HepG2 (cell line): Measurements from ENCODE around the gene BMPR2. TPM values are rescaled to one million over a fixed set of nuclear protein-coding genes. Genes with fewer than 3 reads are reported as not detected.

ENCODE experiments used
- BRCA1 ChIP-seq: sonication (generic); formaldehyde crosslinking; IDR thresholded peaks from 2 replicates; pipeline ENCODE4 v1.4.0; 2020; ENCODE audit warnings: missing genetic modification reagents
- CBX2 ChIP-seq, 2 experiments: fragments of 200-600 bp in 1 of 2; sonication (generic); formaldehyde crosslinking in 1 of 2; IDR thresholded peaks; 2 replicates each; pipeline versions ENCODE4 v1.7.0 to v1.8.1; 2018 to 2022; ENCODE audit warnings: low read depth in 2 of 2, low read length in 1 of 2, mild to moderate bottlenecking in 1 of 2, missing genetic modification reagents in 1 of 2
- DNMT3B ChIP-seq: conservative IDR thresholded peaks from 2 replicates; pipeline ENCODE4 v1.6.1; 2016; ENCODE audit warnings: missing biosample characterization, control low read depth
- HDAC6 ChIP-seq: fragments of 200-600 bp; sonication (generic); IDR thresholded peaks from 2 replicates; pipeline ENCODE4 v1.7.0; 2017; ENCODE audit warnings: mild to moderate bottlenecking, antibody characterized with exemption, low read length, low read depth
- MED13 ChIP-seq: sonication (generic); formaldehyde crosslinking; IDR thresholded peaks from 2 replicates; pipeline ENCODE4 v1.5.0; 2020; ENCODE audit warnings: missing genetic modification reagents
- MIER3 ChIP-seq: IDR thresholded peaks from 2 replicates; pipeline ENCODE4 v1.6.1; 2016; ENCODE audit warnings: missing compliant biosample characterization, borderline replicate concordance
- NFE2 ChIP-seq: sonication (generic); formaldehyde crosslinking; IDR thresholded peaks from 2 replicates; pipeline ENCODE4 v1.4.0; 2020; ENCODE audit warnings: missing genetic modification reagents
- NKX3-1 ChIP-seq: sonication (generic); formaldehyde crosslinking; IDR thresholded peaks from 2 replicates; pipeline ENCODE4 v1.5.0; 2020; ENCODE audit warnings: missing genetic modification reagents
- PTBP1 ChIP-seq: fragments of 200-400 bp; formaldehyde crosslinking; IDR thresholded peaks from 2 replicates; pipeline ENCODE4 v1.6.1; 2018; ENCODE audit warnings: low read length, low read depth; ENCODE audit not compliant: poor library complexity, severe bottlenecking
- SYNCRIP ChIP-seq: fragments of 200-400 bp; formaldehyde crosslinking; IDR thresholded peaks from 2 replicates; pipeline ENCODE4 v1.6.1; 2018; ENCODE audit warnings: mild to moderate bottlenecking, low read depth, low read length; ENCODE audit not compliant: insufficient read depth
- TFDP2 ChIP-seq: sonication (generic); formaldehyde crosslinking; IDR thresholded peaks from 2 replicates; pipeline ENCODE4 v1.4.0; 2020; ENCODE audit warnings: missing genetic modification reagents
- ZBTB20 ChIP-seq: sonication (generic); formaldehyde crosslinking; IDR thresholded peaks from 2 replicates; pipeline ENCODE4 v1.8.1; 2023; ENCODE audit warnings: missing genetic modification reagents, low read depth, mild to moderate bottlenecking, borderline replicate concordance
- ZFYVE20 ChIP-seq: sonication (generic); formaldehyde crosslinking; IDR thresholded peaks from 2 replicates; pipeline ENCODE4 v1.8.0; 2023; ENCODE audit warnings: low read depth, mild to moderate bottlenecking, moderate library complexity, missing genetic modification reagents, borderline replicate concordance
- ZNF121 ChIP-seq: sonication (generic); formaldehyde crosslinking; IDR thresholded peaks from 2 replicates; pipeline ENCODE4 v1.5.0; 2020; ENCODE audit warnings: mild to moderate bottlenecking, missing genetic modification reagents
- ZNF567 ChIP-seq: sonication (generic); formaldehyde crosslinking; IDR thresholded peaks from 2 replicates; pipeline ENCODE4 v1.8.1; 2023; ENCODE audit warnings: mild to moderate bottlenecking, missing genetic modification reagents, borderline replicate concordance
- ZNF841 ChIP-seq: sonication (generic); formaldehyde crosslinking; IDR thresholded peaks from 2 replicates; pipeline ENCODE4 v1.8.1; 2023; ENCODE audit warnings: missing genetic modification reagents, borderline replicate concordance
- polyA plus RNA-seq, 8 experiments: library from polyadenylated mRNA; depleted of rRNA in 3 of 8; stranded (reverse) in 7 of 8; unstranded in 1 of 8; fragments of >200 nt; fragmentation: Illumina TruSeq in 4 of 8; extraction: Trizol in 4 of 8; gene quantifications; 2 replicates each; pipeline versions ENCODE4 v1.2.1 to v1.2.3, GENCODE V29; 2011 to 2016; ENCODE audit warnings: low read depth in 4 of 8, missing spikeins in 1 of 8, mixed read lengths in 1 of 8; ENCODE audit not compliant: insufficient read depth in 1 of 8
- total RNA-seq, 5 experiments: library from RNA; depleted of rRNA; stranded (reverse); fragments of >200 nt; fragmentation: Illumina TruSeq; extraction: Trizol; gene quantifications; 2 replicates each; pipeline ENCODE4 v1.2.3, GENCODE V29; 2016; ENCODE audit warnings: low read depth in 1 of 5
- TF ChIP-seq, protein P1 (sequence below): fragments of 450-650 bp; IDR thresholded peaks from 2 replicates; pipeline ENCODE4 v1.6.1; 2017
- TF ChIP-seq, protein P2 (sequence below): sonication (generic); formaldehyde crosslinking; IDR thresholded peaks from 2 replicates; pipeline ENCODE4 v1.4.0; 2020; ENCODE audit warnings: missing genetic modification reagents
- TF ChIP-seq, protein P3 (sequence below): sonication (generic); formaldehyde crosslinking; IDR thresholded peaks from 2 replicates; pipeline ENCODE4 v1.4.0; 2020; ENCODE audit warnings: missing genetic modification reagents, borderline replicate concordance

Gene BMPR2
- total and polyA plus RNA-seq, 2 of the 13 experiments (the other 11 are each of a cell fraction or from before 2014, with no cell fraction given) = 5.5 to 10.3 TPM

DNA sequence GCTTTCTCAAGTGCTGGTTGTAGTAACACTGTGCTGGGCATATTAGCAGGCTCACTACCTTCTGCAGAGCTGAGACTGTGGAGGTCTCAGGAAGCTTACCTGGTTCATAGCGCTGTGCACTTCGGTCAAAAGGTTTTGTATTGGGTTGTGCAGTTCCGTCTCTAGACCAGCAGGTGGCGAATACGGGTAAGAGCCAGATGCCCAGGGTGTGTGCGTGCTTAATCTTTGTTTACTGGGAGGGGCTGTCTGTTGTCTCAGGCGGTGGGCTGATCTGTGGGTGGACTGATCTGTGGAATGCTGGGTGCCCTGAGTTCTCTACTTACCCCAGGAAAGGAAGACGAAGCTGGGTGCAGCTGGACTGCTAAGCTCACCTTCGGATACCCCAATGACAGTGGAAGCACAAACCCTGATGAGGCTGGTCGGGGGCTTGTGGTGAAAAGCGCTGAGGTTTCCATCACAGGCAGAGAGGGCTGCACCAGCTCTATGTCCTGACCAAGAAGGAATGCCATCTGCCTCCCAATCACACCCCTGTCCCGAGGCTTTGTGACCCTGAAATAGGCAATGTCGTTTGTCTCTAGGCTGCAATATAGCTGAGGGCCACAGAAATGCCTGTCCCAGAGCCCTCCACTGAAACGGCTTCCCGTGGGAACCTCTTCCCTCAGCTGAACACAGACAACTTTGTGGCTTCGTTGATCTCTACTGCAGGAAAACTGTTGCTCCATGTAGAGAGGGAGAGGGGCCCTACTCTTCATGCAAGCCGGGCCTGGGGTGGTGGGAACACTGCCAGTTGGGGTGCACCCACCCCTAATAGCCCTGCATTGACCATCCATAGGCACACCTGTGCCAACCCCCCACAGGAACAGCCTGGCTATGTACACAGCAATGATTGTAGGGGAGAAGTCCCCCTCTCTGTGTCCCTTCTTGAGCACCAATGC is 212.8 kb downstream of the BMPR2 start (continued):
- TF ChIP-seq, protein P1, sequence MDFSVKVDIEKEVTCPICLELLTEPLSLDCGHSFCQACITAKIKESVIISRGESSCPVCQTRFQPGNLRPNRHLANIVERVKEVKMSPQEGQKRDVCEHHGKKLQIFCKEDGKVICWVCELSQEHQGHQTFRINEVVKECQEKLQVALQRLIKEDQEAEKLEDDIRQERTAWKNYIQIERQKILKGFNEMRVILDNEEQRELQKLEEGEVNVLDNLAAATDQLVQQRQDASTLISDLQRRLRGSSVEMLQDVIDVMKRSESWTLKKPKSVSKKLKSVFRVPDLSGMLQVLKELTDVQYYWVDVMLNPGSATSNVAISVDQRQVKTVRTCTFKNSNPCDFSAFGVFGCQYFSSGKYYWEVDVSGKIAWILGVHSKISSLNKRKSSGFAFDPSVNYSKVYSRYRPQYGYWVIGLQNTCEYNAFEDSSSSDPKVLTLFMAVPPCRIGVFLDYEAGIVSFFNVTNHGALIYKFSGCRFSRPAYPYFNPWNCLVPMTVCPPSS = no peak
- peak; percentile 80; the same call in 1 of the 2 replicates for TF ChIP-seq DNMT3B (CRISPR knock-in tag)
- no peak for TF ChIP-seq HDAC6
- no peak for TF ChIP-seq SYNCRIP
- TF ChIP-seq ZNF841 = no peak
- peak; percentile 79; the same call in 1 of the 2 replicates for TF ChIP-seq ZNF567
- TF ChIP-seq CBX2 (IDR thresholded peaks at IDR 0.05; ENCODE audit: low read depth, low read length) = no peak
- TF ChIP-seq CBX2 (CRISPR knock-in tag; IDR thresholded peaks at IDR 0.05; ENCODE audit: low read depth) = no peak
- peak; percentile 54; the same call in 1 of the 2 replicates for TF ChIP-seq MIER3
- no peak for TF ChIP-seq BRCA1
- TF ChIP-seq ZNF121 (CRISPR knock-in tag) = no peak
- no peak for TF ChIP-seq NFE2 (CRISPR knock-in tag)
- peak; percentile 51; the same call in 1 of the 2 replicates for TF ChIP-seq TFDP2 (CRISPR knock-in tag)
- no peak for TF ChIP-seq NKX3-1
- TF ChIP-seq, protein P2, sequence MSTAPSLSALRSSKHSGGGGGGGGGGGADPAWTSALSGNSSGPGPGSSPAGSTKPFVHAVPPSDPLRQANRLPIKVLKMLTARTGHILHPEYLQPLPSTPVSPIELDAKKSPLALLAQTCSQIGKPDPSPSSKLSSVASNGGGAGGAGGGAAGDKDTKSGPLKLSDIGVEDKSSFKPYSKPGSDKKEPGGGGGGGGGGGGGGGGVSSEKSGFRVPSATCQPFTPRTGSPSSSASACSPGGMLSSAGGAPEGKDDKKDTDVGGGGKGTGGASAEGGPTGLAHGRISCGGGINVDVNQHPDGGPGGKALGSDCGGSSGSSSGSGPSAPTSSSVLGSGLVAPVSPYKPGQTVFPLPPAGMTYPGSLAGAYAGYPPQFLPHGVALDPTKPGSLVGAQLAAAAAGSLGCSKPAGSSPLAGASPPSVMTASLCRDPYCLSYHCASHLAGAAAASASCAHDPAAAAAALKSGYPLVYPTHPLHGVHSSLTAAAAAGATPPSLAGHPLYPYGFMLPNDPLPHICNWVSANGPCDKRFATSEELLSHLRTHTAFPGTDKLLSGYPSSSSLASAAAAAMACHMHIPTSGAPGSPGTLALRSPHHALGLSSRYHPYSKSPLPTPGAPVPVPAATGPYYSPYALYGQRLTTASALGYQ (CRISPR knock-in tag) = no peak
- no peak for TF ChIP-seq PTBP1
- peak; percentile 72 for TF ChIP-seq ZBTB20 (CRISPR knock-in tag)
- TF ChIP-seq, protein P3, sequence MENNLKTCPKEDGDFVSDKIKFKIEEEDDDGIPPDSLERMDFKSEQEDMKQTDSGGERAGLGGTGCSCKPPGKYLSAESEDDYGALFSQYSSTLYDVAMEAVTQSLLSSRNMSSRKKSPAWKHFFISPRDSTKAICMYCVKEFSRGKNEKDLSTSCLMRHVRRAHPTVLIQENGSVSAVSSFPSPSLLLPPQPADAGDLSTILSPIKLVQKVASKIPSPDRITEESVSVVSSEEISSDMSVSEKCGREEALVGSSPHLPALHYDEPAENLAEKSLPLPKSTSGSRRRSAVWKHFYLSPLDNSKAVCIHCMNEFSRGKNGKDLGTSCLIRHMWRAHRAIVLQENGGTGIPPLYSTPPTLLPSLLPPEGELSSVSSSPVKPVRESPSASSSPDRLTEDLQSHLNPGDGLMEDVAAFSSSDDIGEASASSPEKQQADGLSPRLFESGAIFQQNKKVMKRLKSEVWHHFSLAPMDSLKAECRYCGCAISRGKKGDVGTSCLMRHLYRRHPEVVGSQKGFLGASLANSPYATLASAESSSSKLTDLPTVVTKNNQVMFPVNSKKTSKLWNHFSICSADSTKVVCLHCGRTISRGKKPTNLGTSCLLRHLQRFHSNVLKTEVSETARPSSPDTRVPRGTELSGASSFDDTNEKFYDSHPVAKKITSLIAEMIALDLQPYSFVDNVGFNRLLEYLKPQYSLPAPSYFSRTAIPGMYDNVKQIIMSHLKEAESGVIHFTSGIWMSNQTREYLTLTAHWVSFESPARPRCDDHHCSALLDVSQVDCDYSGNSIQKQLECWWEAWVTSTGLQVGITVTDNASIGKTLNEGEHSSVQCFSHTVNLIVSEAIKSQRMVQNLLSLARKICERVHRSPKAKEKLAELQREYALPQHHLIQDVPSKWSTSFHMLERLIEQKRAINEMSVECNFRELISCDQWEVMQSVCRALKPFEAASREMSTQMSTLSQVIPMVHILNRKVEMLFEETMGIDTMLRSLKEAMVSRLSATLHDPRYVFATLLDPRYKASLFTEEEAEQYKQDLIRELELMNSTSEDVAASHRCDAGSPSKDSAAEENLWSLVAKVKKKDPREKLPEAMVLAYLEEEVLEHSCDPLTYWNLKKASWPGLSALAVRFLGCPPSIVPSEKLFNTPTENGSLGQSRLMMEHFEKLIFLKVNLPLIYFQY = 0 out of 2 replicates have a peak, but pooled peaks have one; percentile 25
- TF ChIP-seq ZFYVE20 (CRISPR knock-in tag) = 0 out of 2 replicates have a peak, but pooled peaks have one; percentile 40
- no peak for TF ChIP-seq MED13 (CRISPR knock-in tag)
